Measurements from ENCODE around the gene CACNA1C.

GRCh38 chr12:2297658-2298057, 244.9 kb downstream of the CACNA1C start:
- TF ChIP-seq CTCF (conservative IDR thresholded peaks at IDR 0.05; ENCODE audit: low read length) (no peak), EZH2phosphoT487 (IDR thresholded peaks at IDR 0.05; ENCODE audit: borderline replicate concordance, low read depth, low read length) (no peak)
